ENCODE data around the gene COX17. TPM values are rescaled to one million over a fixed set of nuclear protein-coding genes. Genes with fewer than 3 reads are reported as not detected.

The COX17 gene
- total RNA-seq, 1 donor from 2014 or later = 22.8 TPM

DNA sequence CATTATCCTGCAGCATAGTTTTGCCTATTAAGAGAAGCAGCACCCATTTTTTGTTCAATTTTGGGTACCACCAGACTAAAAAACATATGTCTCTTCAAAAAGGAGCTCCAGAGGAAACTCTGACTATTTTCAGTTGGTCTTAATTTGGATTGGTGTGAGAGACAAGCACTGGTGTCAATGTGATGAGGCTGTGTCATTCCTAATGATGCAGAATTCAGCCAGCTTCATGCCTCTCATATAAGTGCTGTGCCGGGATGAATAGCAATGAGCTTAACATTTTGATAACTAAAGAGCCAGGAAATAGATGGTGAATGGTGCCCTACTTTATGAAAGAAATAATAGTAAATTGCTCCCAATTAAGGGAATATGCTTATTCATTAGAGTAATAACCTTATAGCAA lies 32.7 kb downstream of the COX17 start:
- Mint-ChIP-seq H3K27ac (ENCODE audit: unreplicated experiment) (no peak overlapping the region), H3K4me1 (ENCODE audit: low read depth, unreplicated experiment) (peaks cover 20% of the 10 kb centered on the region), H3K4me3 (ENCODE audit: unreplicated experiment) (no peak overlapping the region), H3K36me3 (ENCODE audit: low read depth, unreplicated experiment) (peaks cover 3% of the 10 kb centered on the region), H3K27me3 (ENCODE audit: low read depth, unreplicated experiment) (peaks cover 9% of the 10 kb centered on the region), H3K9me3 (ENCODE audit: unreplicated experiment) (no peaks in the 10 kb centered on the region)
- H3K4me1 ChIP-seq (ENCODE audit: insufficient read depth, low read length) = peaks cover 9% of the 10 kb centered on the region
- TF ChIP-seq CTCF (IDR thresholded peaks at IDR 0.05; ENCODE audit: insufficient read depth, low read depth, low read length) (no peak), EZH2 (IDR thresholded peaks at IDR 0.05; ENCODE audit: insufficient read depth, low read length) (no peak)
- H2AFZ ChIP-seq (ENCODE audit: low read depth, low read length) = no peak overlapping the region
- no peak overlapping the region for H3K9ac ChIP-seq (ENCODE audit: low read length)
- H4K20me1 ChIP-seq (ENCODE audit: insufficient read depth, low read length) = no peaks in the 10 kb centered on the region
- DNase-seq (ENCODE audit: low read depth) = no peak
- no peaks in the 10 kb centered on the region for H3K36me3 ChIP-seq (ENCODE audit: insufficient read depth, low read length)
- no peak overlapping the region for H3K27ac ChIP-seq (ENCODE audit: low read depth, low read length)
- no peak overlapping the region for H3K4me2 ChIP-seq (ENCODE audit: low read length)
- FAIRE-seq = no peak
- H3K79me2 ChIP-seq (ENCODE audit: insufficient read depth, low read length) = no peaks in the 10 kb centered on the region
- H3K4me3 ChIP-seq (ENCODE audit: insufficient read depth, low read depth, low read length) = no peak overlapping the region
- H3K27me3 ChIP-seq (ENCODE audit: insufficient read depth, low read length) = no peaks in the 10 kb centered on the region
- no peaks in the 10 kb centered on the region for H3K9me3 ChIP-seq (ENCODE audit: insufficient read depth, low read depth, low read length)

DNA sequence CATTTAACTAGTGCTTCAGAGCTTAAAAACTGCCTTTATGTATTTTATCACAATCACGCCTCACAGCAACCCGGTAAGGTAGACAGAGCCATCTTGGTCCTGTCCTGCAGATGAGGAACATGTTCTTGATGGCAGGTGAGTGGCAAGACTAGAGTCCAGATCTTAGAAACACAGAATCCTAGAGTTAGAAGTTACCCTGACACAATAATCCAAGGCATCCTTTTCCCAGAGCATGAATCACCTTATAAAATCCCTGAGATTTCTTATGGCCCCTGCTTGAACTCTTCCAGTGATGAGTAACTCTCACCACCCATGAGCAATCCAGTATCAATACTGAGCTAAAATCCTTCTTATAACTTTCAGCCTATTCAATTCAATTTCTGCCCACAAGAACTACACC lies 33.7 kb downstream of the COX17 start:
- Mint-ChIP-seq H3K4me3 (ENCODE audit: unreplicated experiment) (no peak overlapping the region), H3K4me1 (ENCODE audit: low read depth, unreplicated experiment) (peaks cover 25% of the 10 kb centered on the region), H3K27ac (ENCODE audit: unreplicated experiment) (peak overlapping the region; percentile 56), H3K27me3 (ENCODE audit: low read depth, unreplicated experiment) (peaks cover 7% of the 10 kb centered on the region), H3K9me3 (ENCODE audit: unreplicated experiment) (no peaks in the 10 kb centered on the region), H3K36me3 (ENCODE audit: low read depth, unreplicated experiment) (peaks cover 3% of the 10 kb centered on the region)
- no peak overlapping the region for H3K4me3 ChIP-seq (ENCODE audit: insufficient read depth, low read depth, low read length)
- peak overlapping the region; percentile 51 for H3K4me2 ChIP-seq (ENCODE audit: low read length)
- peaks cover 14% of the 10 kb centered on the region for H3K4me1 ChIP-seq (ENCODE audit: insufficient read depth, low read length)
- no peaks in the 10 kb centered on the region for H3K9me3 ChIP-seq (ENCODE audit: insufficient read depth, low read depth, low read length)
- no peaks in the 10 kb centered on the region for H4K20me1 ChIP-seq (ENCODE audit: insufficient read depth, low read length)
- DNase-seq (ENCODE audit: low read depth) (peak; percentile 84), FAIRE-seq (peak; percentile 83)
- TF ChIP-seq CTCF (IDR thresholded peaks at IDR 0.05; ENCODE audit: insufficient read depth, low read depth, low read length) (no peak), EZH2 (IDR thresholded peaks at IDR 0.05; ENCODE audit: insufficient read depth, low read length) (no peak)
- H2AFZ ChIP-seq (ENCODE audit: low read depth, low read length) = peak overlapping the region; percentile 43
- H3K27ac ChIP-seq (ENCODE audit: low read depth, low read length) = peak overlapping the region; percentile 76
- H3K9ac ChIP-seq (ENCODE audit: low read length) = peak overlapping the region; percentile 67
- H3K27me3 ChIP-seq (ENCODE audit: insufficient read depth, low read length) = no peaks in the 10 kb centered on the region
- no peaks in the 10 kb centered on the region for H3K36me3 ChIP-seq (ENCODE audit: insufficient read depth, low read length)
- no peaks in the 10 kb centered on the region for H3K79me2 ChIP-seq (ENCODE audit: insufficient read depth, low read length)

- H3K36me3 Mint-ChIP-seq (ENCODE audit: low read depth, unreplicated experiment) = no peaks in the 10 kb centered on the region
- H3K4me1 Mint-ChIP-seq (ENCODE audit: low read depth, unreplicated experiment) = peaks cover 32% of the 10 kb centered on the region
- Histone ChIP-seq H3K27ac (ENCODE audit: low read depth, low read length) (peak overlapping the region; percentile 76), H3K4me3 (ENCODE audit: insufficient read depth, low read depth, low read length) (no peak overlapping the region), H3K9ac (ENCODE audit: low read length) (peak overlapping the region; percentile 67), H3K36me3 (ENCODE audit: insufficient read depth, low read length) (no peaks in the 10 kb centered on the region), H3K4me2 (ENCODE audit: low read length) (peak overlapping the region; percentile 51), H3K9me3 (ENCODE audit: insufficient read depth, low read depth, low read length) (no peaks in the 10 kb centered on the region), H4K20me1 (ENCODE audit: insufficient read depth, low read length) (no peaks in the 10 kb centered on the region), H2AFZ (ENCODE audit: low read depth, low read length) (peak overlapping the region; percentile 43), H3K79me2 (ENCODE audit: insufficient read depth, low read length) (no peaks in the 10 kb centered on the region), H3K4me1 (ENCODE audit: insufficient read depth, low read length) (peaks cover 20% of the 10 kb centered on the region), H3K27me3 (ENCODE audit: insufficient read depth, low read length) (no peaks in the 10 kb centered on the region)
- FAIRE-seq (no peak), DNase-seq (ENCODE audit: low read depth) (no peak)
- H3K9me3 Mint-ChIP-seq (ENCODE audit: unreplicated experiment) = no peaks in the 10 kb centered on the region
- TF ChIP-seq EZH2 (IDR thresholded peaks at IDR 0.05; ENCODE audit: insufficient read depth, low read length) (no peak), CTCF (IDR thresholded peaks at IDR 0.05; ENCODE audit: insufficient read depth, low read depth, low read length) (no peak)
- peak overlapping the region; percentile 56 for H3K27ac Mint-ChIP-seq (ENCODE audit: unreplicated experiment)
- no peak overlapping the region for H3K4me3 Mint-ChIP-seq (ENCODE audit: unreplicated experiment)
- peaks cover 7% of the 10 kb centered on the region for H3K27me3 Mint-ChIP-seq (ENCODE audit: low read depth, unreplicated experiment)
These were observed 34.3 kb downstream of the COX17 start for GRCh38 chr3:119642746-119643473.
